Activated T-cell treated with anti-CD3 and anti-CD28 coated beads, Interleukin-2, amount 50 U/mL, for 24 hours (primary cell): ENCODE results near the gene NCR3LG1.
"Not testable (repeated sequence)": the region's sequence is repeated elsewhere in the genome, so short reads cannot be mapped to it uniquely, and the experiment has no call there.

ENCODE experiments used
- DNase-seq: peaks from one replicate; pipeline ENCODE4 v3.0.0-alpha.2; 2020
- H3K27ac Mint-ChIP-seq: 2 replicates; pipeline ENCODE4 v1.8.0; 2020; ENCODE audit warnings: mild to moderate bottlenecking, mixed read lengths
- H3K27me3 Mint-ChIP-seq: 2 replicates; pipeline ENCODE4 v1.8.0; 2020; ENCODE audit warnings: mixed read lengths
- H3K36me3 Mint-ChIP-seq: 2 replicates; pipeline ENCODE4 v1.8.0; 2020; ENCODE audit warnings: low read depth, mixed read lengths
- H3K4me1 Mint-ChIP-seq: 2 replicates; pipeline ENCODE4 v1.8.0; 2020; ENCODE audit warnings: low read depth, mixed read lengths
- H3K4me3 Mint-ChIP-seq: 2 replicates; pipeline ENCODE4 v1.8.0; 2020; ENCODE audit warnings: mild to moderate bottlenecking, moderate library complexity, mixed read lengths
- H3K9me3 Mint-ChIP-seq: 2 replicates; pipeline ENCODE4 v1.8.0; 2020; ENCODE audit warnings: mixed read lengths

The NCR3LG1 gene

GRCh38 chr11:17426233-17426632, 74.6 kb downstream of the NCR3LG1 start:
- not testable (repeated sequence) for DNase-seq, H3K9me3 Mint-ChIP-seq, H3K36me3 Mint-ChIP-seq, H3K27ac Mint-ChIP-seq, H3K4me1 Mint-ChIP-seq, H3K4me3 Mint-ChIP-seq
- peaks cover 19% of the 10 kb centered on the region for H3K27me3 Mint-ChIP-seq
